Smooth muscle cell (in vitro differentiated cells): ENCODE measurements around the gene CRYBB1. TPM values are rescaled to one million over a fixed set of nuclear protein-coding genes. Genes with fewer than 3 reads are reported as not detected.

Source experiments
- DNase-seq: peaks from one replicate; lab custom pipeline; 2025; ENCODE audit not compliant: unreplicated experiment; lab: John Stamatoyannopoulos, UW
- H2AFZ ChIP-seq: fragments of 200-600 bp; sonication (generic); 2 replicates; pipeline ENCODE4 v1.6.0; 2016; ENCODE audit warnings: antibody characterized with exemption, low read depth, mild to moderate bottlenecking
- H3F3A ChIP-seq: fragments of 200-600 bp; sonication (generic); 2 replicates; pipeline ENCODE4 v1.6.0; 2017; ENCODE audit warnings: antibody characterized with exemption, low read depth
- H3K27ac ChIP-seq: fragments of 200-600 bp; sonication (generic); 2 replicates; pipeline ENCODE4 v1.5.1; 2016; ENCODE audit warnings: low read depth, mild to moderate bottlenecking
- H3K27me3 ChIP-seq: fragments of 200-600 bp; sonication (generic); 2 replicates; pipeline ENCODE4 v1.6.1; 2016; ENCODE audit warnings: low read depth, mild to moderate bottlenecking
- H3K36me3 ChIP-seq: fragments of 200-600 bp; sonication (generic); 2 replicates; pipeline ENCODE4 v1.5.1; 2016; ENCODE audit warnings: low read depth
- H3K4me1 ChIP-seq: fragments of 200-600 bp; sonication (generic); 2 replicates; pipeline ENCODE4 v1.5.1; 2016; ENCODE audit warnings: low read depth
- H3K4me2 ChIP-seq: fragments of 200-600 bp; sonication (generic); 2 replicates; pipeline ENCODE4 v1.6.0; 2016; ENCODE audit warnings: mild to moderate bottlenecking
- H3K4me3 ChIP-seq: fragments of 200-600 bp; sonication (generic); 2 replicates; pipeline ENCODE4 v1.5.1; 2016; ENCODE audit warnings: mild to moderate bottlenecking
- H3K79me2 ChIP-seq: fragments of 200-600 bp; sonication (generic); 2 replicates; pipeline ENCODE4 v1.6.0; 2016; ENCODE audit warnings: low read depth, mild to moderate bottlenecking
- H3K9ac ChIP-seq: fragments of 200-600 bp; sonication (generic); 2 replicates; pipeline ENCODE4 v1.6.0; 2016; ENCODE audit warnings: low read depth
- H3K9me3 ChIP-seq: fragments of 200-600 bp; sonication (generic); replicated peaks from 2 replicates; pipeline ENCODE4 v1.5.1; 2016; ENCODE audit warnings: low read depth
- H4K20me1 ChIP-seq: fragments of 200-600 bp; sonication (generic); 2 replicates; pipeline ENCODE4 v1.6.0; 2016; ENCODE audit warnings: low read depth
- WGBS: methylation state at CpG from one replicate; pipeline ENCODE4 v1.1.7; 2016; ENCODE audit warnings: low lambda C conversion rate; 5-methylcytosine and 5-hydroxymethylcytosine counted together
- polyA plus RNA-seq: library from polyadenylated mRNA; unstranded; fragments of >200 nt; fragmentation: Nextera tagmentation; extraction: Ambion mirVana; gene quantifications from 2 replicates; pipeline ENCODE4 v1.2.1, GENCODE V29; 2016
- total RNA-seq: library from RNA; depleted of rRNA; stranded (reverse); fragments of >200 nt; gene quantifications from 2 replicates; pipeline ENCODE4 v1.2.3, GENCODE V29; 2014
- TF ChIP-seq, protein P1 (sequence below): fragments of 200-600 bp; sonication (generic); IDR thresholded peaks from 2 replicates; pipeline ENCODE4 v1.5.1; 2017; ENCODE audit warnings: borderline replicate concordance, mild to moderate bottlenecking, antibody characterized with exemption; ENCODE audit not compliant: insufficient read depth, poor library complexity, severe bottlenecking

CRYBB1 gene
- total and polyA plus RNA-seq, 2 experiments from 2014 or later = not detected

DNA sequence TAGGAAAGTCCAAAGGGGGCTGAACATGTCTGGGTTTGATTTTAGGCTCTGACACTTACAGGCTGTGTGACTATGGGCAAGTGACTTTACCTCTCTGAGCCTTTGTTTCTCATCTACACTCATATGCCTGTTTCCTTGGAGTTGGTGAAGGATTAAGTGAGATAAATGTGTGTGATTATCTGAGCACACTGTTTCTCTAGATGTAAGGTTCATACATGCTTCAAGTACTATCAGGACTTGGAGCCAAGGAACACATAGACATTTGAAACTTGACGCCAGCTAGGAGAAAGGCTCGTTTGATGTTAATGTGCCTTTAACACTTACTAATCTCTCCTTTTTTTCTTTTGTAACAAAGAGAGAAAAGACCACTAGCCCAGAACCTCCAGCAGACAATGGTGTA is 9.7 kb downstream of the CRYBB1 start:
- H2AFZ ChIP-seq = no peak overlapping the region
- WGBS = 48% methylated on average over 2 of the region's 2 CpGs

DNA sequence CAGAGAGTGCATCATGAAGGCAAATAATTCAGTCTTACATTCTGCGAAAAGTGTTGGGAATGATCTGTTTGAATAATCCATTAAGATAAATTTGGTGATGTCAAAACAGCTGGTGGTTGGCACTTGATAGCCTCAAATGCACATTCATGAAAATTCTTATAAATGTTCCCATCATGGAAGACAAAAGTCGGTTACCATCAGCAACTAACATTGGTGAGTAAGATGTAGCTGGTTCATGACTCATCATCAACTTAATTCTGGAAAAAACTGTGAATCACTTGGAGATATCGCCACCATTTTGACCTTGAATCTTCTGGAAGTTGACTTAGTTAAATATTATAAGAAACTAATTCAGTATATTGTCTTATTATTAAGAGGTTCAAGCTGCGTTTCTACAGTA is 11.2 kb downstream of the CRYBB1 start:
- Histone ChIP-seq H3K27me3 (no peaks in the 10 kb centered on the region), H3K4me1 (peaks cover 9% of the 10 kb centered on the region), H3K9me3 (no peaks in the 10 kb centered on the region), H3K36me3 (no peaks in the 10 kb centered on the region), H3K9ac (no peak overlapping the region), H3K79me2 (no peaks in the 10 kb centered on the region), H4K20me1 (no peaks in the 10 kb centered on the region), H3F3A (no peaks in the 10 kb centered on the region), H3K4me2 (no peak overlapping the region), H2AFZ (no peak overlapping the region), H3K4me3 (no peak overlapping the region), H3K27ac (peak overlapping the region; percentile 39)
- TF ChIP-seq, protein P1, sequence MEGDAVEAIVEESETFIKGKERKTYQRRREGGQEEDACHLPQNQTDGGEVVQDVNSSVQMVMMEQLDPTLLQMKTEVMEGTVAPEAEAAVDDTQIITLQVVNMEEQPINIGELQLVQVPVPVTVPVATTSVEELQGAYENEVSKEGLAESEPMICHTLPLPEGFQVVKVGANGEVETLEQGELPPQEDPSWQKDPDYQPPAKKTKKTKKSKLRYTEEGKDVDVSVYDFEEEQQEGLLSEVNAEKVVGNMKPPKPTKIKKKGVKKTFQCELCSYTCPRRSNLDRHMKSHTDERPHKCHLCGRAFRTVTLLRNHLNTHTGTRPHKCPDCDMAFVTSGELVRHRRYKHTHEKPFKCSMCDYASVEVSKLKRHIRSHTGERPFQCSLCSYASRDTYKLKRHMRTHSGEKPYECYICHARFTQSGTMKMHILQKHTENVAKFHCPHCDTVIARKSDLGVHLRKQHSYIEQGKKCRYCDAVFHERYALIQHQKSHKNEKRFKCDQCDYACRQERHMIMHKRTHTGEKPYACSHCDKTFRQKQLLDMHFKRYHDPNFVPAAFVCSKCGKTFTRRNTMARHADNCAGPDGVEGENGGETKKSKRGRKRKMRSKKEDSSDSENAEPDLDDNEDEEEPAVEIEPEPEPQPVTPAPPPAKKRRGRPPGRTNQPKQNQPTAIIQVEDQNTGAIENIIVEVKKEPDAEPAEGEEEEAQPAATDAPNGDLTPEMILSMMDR = no peak
- no peak for DNase-seq
- 81% methylated on average over 4 of the region's 4 CpGs for WGBS

More for the DNA sequence above, 9.7 kb downstream of the CRYBB1 start:
- no peak overlapping the region for H3K9ac ChIP-seq
- no peaks in the 10 kb centered on the region for H3K36me3 ChIP-seq
- DNase-seq = no peak
- H3K9me3 ChIP-seq = no peaks in the 10 kb centered on the region
- H3K79me2 ChIP-seq = no peaks in the 10 kb centered on the region
- H3K4me2 ChIP-seq = no peak overlapping the region
- no peak overlapping the region for H3K4me3 ChIP-seq
- no peak overlapping the region for H3K27ac ChIP-seq
- H3F3A ChIP-seq = no peaks in the 10 kb centered on the region
- TF ChIP-seq, protein P1 = no peak
- H3K4me1 ChIP-seq = peaks cover 9% of the 10 kb centered on the region
- no peaks in the 10 kb centered on the region for H3K27me3 ChIP-seq
- no peaks in the 10 kb centered on the region for H4K20me1 ChIP-seq

DNA sequence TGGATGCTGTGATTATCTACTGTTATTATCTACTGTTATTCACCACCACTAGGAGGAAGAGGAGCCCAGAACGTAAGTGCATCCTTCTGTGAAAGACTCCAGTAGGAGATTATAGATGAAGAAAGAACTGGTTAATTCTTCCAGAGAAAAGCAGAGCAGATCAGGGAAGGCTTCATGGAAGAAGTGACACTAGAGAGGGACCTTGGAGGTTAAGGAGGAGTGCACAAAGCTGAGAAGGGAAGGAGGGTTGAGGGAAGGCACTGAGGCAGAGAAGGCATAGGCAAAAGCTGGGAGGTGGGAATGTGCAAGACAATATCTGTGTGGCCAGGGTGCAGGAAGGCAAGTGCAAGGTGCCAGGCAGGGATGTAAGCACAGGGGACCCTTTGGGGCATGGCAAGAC is 13.5 kb downstream of the CRYBB1 start:
- no peaks in the 10 kb centered on the region for H3F3A ChIP-seq
- H3K27ac ChIP-seq = no peak overlapping the region
- TF ChIP-seq, protein P1 = no peak
- no peaks in the 10 kb centered on the region for H3K79me2 ChIP-seq
- no peaks in the 10 kb centered on the region for H3K27me3 ChIP-seq
- no peaks in the 10 kb centered on the region for H3K9me3 ChIP-seq
- no peak overlapping the region for H3K9ac ChIP-seq
- 72% methylated on average over 1 of the region's 1 CpG for WGBS
- H4K20me1 ChIP-seq = no peaks in the 10 kb centered on the region
- H2AFZ ChIP-seq = no peak overlapping the region
- H3K4me3 ChIP-seq = no peak overlapping the region
- peaks cover 9% of the 10 kb centered on the region for H3K4me1 ChIP-seq
- H3K4me2 ChIP-seq = no peak overlapping the region
- no peak for DNase-seq
- no peaks in the 10 kb centered on the region for H3K36me3 ChIP-seq

DNA sequence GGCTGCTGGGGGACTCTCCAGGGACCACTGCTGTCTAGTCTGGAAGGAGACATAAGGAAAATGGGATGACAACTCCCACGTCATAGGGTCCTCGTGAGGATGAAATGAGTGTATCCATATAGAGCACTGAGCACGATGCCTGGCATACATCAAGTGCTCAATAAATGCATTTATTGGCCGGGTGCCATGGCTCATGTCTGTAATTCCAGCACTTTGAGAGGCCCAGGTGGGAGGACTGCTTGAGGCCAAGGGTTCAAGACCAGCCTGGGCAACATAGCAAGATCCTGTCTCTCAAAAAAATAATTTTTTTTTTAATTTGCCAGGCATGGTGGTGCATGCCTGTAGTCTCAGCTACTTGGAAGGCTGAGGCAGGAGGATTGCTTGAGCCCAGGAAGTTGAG is 15.7 kb downstream of the CRYBB1 start:
- DNase-seq = no peak
- TF ChIP-seq, protein P1 = no peak
- 97% methylated on average over 4 of the region's 4 CpGs for WGBS
- Histone ChIP-seq H4K20me1 (no peaks in the 10 kb centered on the region), H3K79me2 (no peaks in the 10 kb centered on the region), H3K4me1 (no peaks in the 10 kb centered on the region), H3K27ac (no peak overlapping the region), H3K4me3 (no peak overlapping the region), H2AFZ (no peak overlapping the region), H3K4me2 (no peak overlapping the region), H3K36me3 (no peaks in the 10 kb centered on the region), H3K27me3 (no peaks in the 10 kb centered on the region), H3K9ac (no peak overlapping the region), H3F3A (no peaks in the 10 kb centered on the region), H3K9me3 (no peaks in the 10 kb centered on the region)
